Medulla oblongata (tissue), 1 donor: Measurements from ENCODE around the gene MED12L.
A peak's percentile ranks its signal among the peaks of the same experiment; 100 is the strongest.

Experiments
- DNase-seq: peaks from one replicate; pipeline ENCODE4 v3.0.0-alpha.2; 2015; ENCODE audit errors: extremely low spot score

Gene MED12L

DNA sequence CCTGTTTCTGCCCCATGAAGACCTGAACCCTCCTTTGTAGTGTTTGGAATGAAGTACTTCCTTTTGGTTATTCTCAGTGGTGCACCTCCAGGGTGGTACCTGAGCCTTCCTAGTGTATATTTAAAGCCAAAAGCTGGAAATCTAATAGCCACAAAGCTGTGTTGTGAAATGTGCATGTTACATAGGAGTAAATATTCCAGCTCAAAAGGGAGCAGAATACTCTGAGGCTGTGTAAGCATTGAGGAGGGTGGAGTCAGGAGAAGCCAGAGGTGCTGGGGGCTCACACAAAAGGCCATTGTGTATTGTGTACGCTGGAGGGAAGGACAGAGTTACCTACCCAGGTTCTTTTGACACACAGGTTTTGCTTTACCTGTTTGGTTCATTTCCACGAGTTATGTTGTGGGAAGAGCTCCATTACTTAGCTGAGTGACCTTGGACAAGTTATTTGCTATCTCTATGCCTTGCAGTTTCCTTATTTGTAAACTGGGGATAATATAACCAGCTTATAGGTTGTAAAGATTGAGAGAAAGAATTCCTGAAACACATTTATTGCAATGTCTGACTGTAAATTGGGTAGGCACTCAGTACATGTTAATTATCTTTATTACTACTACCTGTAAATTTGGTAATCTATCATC, 92.9 kb downstream of the MED12L start:
- DNase-seq, result no peak

DNA sequence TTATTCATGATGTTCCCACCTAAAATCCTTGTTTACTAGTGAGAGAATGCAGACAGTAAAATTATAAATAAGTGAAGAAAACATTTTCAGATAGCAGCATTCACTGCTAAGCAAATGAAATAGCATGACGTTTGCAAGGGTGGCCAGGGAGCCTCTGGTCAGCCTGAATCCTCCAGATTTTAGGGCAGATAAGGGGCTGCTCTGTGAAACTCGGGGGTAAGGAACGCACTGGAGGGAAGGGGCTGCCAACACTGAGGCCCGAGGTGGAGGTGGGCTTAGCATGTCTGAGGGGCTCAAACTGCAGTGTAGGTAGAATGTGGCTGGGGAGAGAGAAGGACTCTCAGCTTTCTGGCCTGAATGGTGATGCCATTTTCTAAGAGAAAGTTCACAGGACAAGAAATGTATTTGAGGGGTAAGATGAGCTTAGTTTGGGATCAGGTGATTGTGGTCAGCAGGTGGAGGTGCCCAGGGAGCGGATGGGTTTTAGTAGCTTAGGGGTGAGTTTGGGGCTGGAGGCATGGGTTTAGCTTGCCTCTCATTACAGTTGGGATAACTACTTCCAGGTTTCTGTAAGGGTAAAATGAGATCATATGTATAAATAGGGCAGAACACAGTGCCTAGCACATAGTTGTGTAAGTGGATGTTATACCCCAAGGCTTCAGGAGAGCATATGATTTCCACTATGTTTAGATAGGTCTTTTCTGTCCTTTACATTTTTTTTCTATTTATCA, 97.0 kb downstream of the MED12L start:
- no peak for DNase-seq

DNA sequence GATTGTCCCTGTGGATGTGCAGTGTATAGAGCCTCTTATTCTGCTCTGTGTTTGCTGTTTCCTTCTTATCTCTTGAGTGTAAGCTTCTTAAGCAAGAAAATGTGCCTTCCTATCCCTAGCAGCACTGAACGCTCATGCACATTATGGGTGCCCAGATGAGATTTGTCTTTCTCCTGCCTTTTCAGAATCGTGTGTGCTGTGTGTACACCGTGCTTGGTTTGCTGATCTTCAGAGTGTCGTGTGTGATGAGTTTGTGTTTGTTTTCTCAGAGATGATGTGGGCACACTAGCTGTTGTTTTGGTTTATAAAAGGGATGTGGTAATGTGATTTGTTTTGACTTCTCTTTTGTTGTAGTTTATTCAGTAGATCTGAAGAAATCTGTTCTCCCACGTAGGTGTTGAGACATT, 97.8 kb downstream of the MED12L start:
- no peak for DNase-seq

DNA sequence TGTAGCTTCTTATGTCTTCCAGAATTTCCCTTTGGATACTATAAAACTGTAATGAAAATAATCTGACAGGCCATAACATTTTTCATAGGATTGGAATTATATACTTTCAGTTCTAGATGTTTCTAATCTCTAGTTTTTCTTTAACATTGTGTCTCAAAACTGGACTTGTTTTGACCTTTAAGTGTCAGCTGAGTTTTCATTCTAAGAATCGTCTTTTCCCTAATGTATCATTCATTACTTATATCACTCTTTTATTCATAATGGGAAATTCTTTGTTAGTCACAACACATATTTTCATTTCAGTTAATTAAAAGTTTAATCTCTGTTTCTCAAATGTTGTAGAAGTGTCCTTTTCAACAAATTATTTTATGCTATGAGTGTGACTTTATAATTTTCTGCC, 105.6 kb downstream of the MED12L start:
- no peak for DNase-seq

DNA sequence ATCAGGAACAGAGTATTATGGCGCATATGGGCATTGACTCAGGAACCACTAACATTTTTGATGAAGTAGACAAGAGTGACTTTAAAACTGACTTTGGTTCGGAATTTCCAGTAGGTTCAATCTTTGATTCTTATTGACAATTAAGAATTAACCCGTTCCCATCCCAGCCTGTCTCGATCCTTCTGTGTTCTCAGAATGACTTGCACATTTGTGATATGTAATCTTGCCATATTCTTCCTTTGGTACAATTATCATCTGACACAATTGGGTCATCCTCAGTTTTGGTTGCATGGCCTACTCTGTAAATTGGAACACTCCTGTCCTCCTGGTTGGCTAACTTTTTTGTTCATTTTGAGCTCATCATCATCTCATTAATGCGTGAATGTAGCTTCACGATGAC, 107.1 kb downstream of the MED12L start:
- no peak for DNase-seq

DNA sequence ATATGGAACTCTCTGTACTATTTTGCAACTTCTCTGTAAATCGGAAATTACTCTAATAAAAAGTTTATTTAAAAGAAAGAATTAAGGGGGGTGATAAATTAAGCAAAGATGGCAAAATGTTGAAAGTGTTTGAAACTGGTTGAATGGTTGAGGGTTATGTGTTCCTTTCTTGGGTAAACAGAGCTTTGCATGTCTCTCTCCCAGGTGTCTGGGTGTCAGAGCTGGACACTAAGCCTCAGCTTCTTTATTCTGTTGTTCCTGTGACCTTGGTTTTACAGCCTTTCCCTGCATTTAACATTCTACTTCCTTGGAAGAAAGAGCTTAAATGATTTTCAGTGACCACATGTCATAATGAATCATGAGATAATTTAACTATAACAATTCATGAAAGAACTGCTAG, 110.4 kb downstream of the MED12L start:
- no peak for DNase-seq

DNA sequence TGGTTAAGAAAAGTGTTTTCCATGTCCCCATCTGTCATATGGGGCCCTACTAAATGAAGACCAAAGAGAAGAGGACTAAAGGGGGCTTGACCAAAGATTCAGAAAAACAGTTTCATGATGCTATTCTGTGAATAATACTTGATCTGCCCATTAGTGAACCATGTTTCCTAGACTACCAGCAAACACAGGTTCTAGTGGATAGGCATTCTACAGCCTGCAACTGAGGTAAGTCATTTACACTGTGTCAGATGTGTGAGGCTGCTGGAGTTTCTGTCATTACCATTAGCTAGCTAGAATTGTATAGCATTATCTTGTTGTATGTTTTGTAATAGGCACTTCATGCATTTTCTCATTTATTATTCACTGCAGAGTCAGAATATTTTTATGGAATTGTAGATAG, 111.0 kb downstream of the MED12L start:
- DNase-seq, result no peak

DNA sequence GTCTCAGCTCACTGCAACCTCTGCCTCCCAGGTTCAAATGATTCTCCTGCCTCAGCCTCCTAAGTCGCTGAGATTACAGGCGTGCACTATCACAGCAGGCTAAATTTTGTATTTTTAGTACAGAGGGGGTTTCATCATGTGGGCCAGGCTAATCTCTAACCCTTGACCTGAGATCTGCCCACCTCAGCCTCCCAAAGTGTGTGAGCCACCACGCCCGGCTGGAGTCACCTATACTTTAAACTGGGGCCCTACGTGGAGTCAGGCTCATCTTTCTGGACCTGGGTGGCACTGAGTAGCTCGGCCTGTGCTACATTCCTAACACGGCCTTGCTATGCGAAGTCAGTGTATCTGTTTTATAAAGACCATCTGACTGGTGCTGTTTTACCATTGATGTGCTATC, 111.8 kb downstream of the MED12L start:
- DNase-seq, result no peak

DNA sequence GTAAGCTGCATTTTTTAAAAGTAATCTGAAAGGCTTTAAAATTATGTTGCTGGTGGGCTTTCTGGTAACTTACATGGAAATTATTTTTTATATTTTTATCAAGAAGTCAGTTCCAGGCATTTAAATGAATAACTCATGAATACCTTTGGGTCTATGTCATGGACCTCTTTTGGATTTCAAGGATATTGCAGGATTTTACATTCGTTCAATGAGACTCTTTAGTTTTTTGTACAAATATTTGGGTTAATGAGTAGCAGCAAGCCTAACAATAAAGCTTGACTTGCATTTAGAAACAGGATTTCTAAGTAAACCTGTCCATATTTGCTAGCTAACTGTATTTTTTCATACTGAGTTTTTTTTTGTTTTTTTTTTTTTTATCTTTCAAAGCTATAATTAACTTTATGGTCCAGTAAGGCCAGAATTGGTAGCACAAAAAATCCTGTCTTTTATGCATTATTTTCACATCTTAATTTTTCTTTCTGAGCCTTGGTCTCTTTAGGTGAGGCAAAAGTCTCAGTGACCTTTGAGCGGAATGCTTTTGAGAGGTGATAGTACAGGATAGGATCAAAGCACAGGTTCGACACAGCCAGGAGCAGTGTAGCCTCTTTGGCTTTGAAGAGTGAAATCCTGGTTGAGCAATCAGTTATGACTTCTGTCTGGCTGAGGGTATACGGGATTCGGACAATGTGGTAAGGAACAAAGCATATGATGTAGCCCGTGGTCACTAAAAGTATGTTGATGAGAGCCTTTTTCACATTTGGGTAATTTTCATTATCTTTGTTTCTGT, 112.7 kb downstream of the MED12L start:
- DNase-seq, result no peak

DNA sequence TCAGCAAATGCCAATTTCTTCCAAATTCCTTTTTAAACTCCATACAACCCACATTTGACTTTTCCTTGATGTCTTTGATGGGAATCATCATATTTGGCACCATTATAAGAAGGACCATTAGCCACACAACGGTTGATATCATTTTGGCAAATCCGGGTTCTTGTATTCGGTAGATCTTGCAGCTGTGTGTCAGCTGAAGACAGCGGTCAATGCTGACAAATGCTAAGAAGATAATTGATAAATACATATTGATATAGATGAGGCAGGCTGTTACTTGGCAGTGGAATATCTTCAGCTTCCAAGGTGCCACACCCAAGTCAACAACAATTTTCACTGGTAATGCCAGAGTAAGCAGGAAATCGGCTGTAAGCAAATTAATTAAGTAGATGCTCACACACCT, 113.4 kb downstream of the MED12L start:
- DNase-seq, result no peak

DNA sequence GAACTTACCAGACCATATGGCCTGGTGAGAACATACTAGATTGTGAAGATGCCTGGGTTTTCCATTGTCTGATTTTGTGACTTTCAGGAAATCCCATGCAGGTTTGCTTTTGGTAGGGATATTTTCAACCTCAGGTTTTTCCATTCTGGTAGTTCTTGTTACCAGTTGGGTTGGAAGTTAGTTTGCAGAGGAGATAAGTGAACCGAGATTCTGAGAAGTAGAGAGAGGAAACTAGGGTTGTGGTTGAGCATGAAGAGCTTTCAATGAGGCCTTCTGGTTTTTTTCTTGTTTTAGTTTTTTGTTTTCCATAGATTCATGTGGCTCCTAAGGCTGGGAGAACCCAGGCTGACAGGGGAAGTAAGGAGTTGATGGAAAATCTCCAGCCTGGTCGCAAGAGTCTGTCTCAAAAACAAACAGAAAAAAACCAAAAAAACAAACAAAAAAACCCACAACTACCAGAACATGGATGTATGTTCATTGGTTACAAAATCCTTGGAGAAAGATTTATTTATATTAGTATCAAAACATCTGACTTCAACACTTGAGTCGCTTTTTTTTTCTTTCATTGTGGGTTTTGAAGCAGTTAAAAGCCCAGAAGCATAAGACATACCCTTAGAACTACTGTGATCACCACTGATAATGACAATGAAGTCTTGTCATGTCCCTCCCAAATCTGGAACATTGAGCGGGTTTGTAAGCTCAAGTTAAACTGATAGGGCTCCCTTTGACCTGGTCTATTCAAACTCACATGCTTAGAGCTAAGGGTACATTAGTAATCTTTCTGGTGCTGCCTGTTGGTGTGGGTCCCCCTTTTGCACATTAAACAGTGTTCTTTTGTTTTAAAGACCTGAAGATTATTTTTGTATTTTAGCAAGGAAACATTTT, 114.3 kb downstream of the MED12L start:
- DNase-seq, result no peak

DNA sequence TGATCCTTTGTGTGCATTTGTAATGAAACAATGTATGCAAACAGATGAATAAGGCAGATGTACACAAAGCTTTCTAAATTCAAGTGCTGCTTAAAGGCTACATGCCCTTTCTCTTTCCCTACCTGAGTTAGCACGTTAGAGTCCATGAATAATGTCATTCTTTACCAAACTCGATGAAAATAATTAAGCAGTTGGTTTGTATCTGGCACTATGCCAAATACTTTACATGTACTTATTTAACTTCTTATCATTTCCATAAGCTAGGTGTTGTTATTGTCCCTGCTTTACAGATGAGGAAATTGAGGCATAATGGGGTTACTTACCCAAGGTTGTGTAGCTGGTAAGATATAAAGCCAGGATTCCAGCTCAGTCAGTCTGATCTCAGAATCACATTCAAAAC, 115.1 kb downstream of the MED12L start:
- DNase-seq, result no peak

DNA sequence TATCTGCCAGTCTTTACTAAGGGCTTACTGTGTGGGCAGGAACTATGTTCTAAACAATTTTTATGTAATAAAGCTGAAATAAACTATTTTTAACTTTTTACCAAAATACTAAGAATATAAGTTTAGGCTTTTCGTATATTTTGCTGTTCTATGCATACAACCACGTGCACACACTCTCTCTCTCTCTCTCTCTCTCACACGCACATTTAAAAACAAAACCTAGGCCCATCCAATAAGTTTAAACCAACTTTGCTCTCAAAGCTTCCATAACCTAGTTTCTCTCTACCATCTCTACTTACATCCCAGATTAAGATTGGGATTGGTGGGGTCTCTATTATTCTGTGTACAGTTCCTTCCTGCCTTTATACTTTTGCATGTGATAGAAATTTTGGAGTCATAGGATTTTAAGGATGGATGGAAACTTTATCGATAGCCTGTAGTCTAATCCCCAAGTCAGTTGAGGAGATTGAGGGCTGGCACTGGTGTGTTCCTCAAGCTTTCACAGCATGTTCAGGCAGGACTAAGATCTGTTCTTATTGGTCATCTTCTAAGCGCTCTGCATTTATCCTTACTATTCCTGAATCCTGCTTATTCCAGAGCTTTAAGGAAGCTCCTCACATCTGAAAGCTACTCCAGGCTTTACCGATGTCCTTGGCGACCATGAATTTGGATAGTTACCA, 115.7 kb downstream of the MED12L start:
- DNase-seq, result no peak

DNA sequence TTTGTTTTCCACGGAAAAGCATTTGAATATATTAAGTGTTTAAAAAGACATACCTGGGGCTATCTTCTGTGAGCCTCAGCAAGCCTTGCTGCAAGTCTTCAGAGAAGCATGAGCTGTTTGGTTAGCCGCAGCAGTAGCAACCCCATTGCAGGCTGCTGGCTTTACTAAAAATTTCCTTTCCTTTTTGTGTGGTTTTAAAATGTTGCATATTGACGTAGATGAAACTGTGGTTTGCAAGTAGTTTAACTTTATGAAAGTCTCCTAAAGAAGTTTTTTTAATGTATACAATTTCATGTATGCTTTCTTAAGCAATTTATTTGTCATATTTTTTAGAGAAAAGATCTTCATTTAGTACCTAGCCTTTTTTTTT, 117.6 kb downstream of the MED12L start, which contains the start of gene GPR171:
GPR171 (minus strand) TSS at position 166 of the 370 bp plus-strand sequence. CDS start 3,830 bp downstream, outside the sequence.
- no peak for DNase-seq

DNA sequence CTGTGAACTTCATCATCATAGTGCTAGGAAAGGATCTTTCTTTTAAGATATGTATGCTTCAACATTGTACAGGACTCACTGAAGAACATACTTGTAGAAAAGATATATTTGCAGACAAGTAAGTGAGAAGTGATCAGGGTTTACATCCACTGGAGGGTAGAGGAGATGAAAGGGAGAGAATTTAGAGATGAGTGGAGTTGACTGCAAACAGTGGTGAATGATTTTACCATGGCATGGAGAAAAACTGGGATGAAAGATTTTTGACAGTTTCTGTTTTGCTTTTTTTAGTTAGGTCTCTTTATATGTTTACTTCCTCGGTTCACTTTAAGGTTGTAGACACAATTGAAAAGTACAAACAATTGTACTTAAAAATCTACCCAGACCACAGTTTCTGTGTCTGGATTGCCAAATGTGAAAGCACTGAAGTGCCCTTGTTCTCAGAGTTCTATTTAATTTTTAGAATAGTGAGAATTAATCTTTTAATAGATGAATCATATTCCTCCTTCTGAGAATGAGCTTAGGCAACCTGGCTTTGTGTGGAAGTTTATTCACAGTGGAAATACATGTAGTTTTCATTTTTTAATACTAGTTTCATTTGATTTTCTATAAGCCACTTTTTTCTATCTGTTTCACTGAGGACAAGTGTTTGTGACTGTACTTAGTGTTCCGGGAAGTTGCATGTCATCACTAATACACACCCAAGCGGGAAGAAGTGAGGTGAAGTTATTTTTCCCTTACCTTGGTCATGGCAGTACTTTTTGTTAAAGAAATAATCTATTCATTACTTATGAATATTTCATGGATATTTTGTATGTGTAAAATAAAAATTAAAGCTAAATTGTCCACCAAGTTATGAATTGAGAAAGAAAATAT, 119.3 kb downstream of the MED12L start:
- no peak for DNase-seq

DNA sequence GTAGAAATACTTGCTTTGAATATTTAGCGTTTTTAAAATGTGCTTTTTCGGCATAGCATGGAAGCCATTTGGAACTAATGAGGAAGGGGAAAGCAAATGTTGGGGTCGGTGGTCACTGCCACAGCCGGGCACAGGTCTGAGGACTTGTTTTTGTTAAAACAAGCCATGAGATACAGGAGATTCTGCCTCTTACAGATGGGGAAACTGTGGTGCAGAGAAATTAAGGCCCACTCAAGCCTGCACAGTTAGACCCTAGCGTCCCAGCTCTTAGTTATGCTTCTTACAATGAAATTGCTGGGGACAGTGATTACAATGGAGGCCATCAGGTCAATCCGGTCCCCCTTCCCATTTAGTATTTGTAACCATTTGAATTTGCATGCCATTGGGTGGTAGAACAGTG, 120.0 kb downstream of the MED12L start:
- no peak for DNase-seq

DNA sequence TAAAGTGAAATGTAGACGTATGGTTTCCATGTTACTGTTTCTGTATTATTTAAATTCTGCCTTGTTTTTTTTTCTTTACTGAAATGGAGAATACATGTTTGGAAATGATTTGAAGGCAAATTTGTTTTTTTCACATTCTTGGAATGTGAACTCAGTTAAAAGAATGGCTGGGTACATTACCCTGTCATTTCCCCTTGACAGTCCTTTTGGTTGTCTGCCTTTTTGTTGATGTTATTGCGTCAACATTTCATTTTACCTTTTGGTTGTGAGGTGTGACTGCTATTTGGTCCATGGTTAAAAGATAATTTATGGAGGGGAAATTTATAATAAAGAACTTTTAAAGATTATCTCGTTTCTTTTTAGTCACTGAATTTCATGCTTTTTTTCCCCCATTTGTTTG, 120.7 kb downstream of the MED12L start:
- DNase-seq, result no peak

DNA sequence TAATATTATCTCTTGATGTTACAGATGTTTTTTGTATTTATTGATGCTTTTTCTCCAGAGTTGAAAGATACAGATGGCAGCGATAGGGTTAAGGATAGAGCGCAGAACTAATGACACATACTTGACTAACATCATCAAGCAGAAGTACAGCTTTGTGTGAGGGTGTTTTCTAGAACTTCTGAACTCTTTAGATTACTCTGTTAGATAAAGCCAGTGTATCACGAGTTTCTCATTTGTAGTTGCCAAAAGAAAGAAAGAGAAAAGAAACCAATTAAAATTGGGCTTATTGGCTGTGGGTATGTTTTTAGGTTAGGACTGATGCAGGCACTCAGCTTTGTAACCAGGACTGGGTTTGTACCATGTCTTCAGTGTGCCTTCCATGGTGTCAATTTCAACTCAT, 124.2 kb downstream of the MED12L start:
- DNase-seq, result no peak

DNA sequence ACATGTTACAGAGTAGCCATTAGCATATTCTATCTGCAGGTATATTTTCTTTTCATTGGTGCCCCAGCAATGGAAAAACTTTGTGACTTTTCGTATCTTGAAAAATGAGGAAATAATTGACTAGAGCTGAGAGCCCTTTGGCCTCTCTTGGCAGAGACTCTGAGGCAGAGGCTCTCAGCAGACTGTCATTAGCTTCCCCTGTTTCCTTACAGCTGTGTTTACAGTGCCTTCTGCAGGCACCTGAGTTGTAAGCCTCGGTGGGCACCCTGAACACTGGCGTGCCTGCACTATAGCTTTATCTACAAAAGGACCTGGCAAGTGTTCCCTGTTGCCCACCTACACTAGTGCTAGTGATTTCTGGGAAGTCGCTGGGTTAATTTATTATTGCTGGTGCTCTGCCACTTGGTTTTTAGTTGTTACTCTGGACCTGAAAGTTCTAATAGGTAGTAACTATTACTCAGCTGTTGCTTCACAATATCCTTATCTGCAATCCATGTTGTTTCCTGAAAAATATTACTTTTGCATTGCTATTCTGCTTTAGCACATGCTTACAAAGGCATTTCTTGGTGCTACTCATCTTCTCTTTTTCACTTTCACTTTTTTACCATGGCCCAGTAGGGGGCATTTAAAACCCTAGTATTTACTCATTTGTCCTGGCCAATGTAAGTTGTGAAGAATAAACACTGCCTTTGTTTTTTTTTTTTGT, 125.4 kb downstream of the MED12L start:
- peak; percentile 31 for DNase-seq

DNA sequence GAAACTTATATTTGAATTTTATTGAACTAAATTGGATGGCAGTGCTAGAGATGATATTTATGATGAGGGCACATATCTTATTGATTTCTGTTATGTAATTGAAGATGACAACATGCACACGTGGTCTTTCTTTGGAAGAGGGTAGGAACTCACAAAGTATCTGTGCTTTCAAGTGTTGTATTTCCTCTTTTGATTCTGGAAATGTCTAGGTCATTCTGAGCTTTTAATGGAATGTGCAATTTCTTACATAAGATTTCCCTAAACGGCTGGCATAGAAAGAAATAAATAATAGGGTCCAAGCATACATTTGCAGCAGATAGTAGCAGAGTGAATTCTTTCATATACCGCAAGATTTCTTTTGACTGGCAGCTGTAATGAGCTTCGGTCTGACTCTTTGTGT, 127.7 kb downstream of the MED12L start:
- DNase-seq, result peak; percentile 53
